ENCODE results near the gene POLR3GL.

DNA sequence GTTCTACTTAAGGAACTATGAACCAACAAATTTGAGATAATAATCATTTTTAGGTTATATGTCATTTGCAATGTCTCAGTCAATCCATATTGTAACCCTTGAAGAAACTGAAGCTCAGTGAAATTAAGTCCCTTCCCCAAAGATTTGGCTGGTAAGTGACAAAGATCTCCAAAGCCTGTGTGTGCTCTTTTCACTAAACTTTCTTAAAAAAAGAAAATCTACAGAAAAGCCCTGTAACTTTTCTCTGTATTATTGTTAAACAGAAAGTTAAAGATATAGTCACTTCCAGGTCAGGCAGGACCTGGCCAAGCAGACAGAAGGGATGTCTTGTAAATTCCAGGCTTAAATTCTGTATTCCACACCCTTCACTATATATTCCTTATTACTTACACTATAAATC is 8.1 kb upstream of the POLR3GL start:
- TF ChIP-seq, protein P1, sequence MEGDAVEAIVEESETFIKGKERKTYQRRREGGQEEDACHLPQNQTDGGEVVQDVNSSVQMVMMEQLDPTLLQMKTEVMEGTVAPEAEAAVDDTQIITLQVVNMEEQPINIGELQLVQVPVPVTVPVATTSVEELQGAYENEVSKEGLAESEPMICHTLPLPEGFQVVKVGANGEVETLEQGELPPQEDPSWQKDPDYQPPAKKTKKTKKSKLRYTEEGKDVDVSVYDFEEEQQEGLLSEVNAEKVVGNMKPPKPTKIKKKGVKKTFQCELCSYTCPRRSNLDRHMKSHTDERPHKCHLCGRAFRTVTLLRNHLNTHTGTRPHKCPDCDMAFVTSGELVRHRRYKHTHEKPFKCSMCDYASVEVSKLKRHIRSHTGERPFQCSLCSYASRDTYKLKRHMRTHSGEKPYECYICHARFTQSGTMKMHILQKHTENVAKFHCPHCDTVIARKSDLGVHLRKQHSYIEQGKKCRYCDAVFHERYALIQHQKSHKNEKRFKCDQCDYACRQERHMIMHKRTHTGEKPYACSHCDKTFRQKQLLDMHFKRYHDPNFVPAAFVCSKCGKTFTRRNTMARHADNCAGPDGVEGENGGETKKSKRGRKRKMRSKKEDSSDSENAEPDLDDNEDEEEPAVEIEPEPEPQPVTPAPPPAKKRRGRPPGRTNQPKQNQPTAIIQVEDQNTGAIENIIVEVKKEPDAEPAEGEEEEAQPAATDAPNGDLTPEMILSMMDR (conservative IDR thresholded peaks at IDR 0.05) = no peak
- no peak for TF ChIP-seq EZH2 (IDR thresholded peaks at IDR 0.05; ENCODE audit: low read depth)

Data from PC-9 (cell line).